ENCODE results near the gene KCNJ16.

KCNJ16 gene

GRCh38 chr17:70181376-70181775 lies 106.4 kb downstream of the KCNJ16 start:
- no peak for DNase-seq

GRCh38 chr17:70181866-70182265 lies 106.8 kb downstream of the KCNJ16 start:
- DNase-seq: no peak

- DNase-seq: no peak
These were observed 108.5 kb downstream of the KCNJ16 start for GRCh38 chr17:70183508-70183907.

GRCh38 chr17:70184207-70184606 lies 109.2 kb downstream of the KCNJ16 start:
- DNase-seq: no peak

- DNase-seq: no peak
These were observed 109.7 kb downstream of the KCNJ16 start for GRCh38 chr17:70184770-70185169.

Data from NCI-H146 (cell line).